ENCODE data around the gene RASSF4. TPM values are rescaled to one million over a fixed set of nuclear protein-coding genes. Genes with fewer than 3 reads are reported as not detected.

The RASSF4 gene
- total and polyA plus RNA-seq, 4 donors, result 8.2 to 26.9 (median 12.4) TPM

DNA sequence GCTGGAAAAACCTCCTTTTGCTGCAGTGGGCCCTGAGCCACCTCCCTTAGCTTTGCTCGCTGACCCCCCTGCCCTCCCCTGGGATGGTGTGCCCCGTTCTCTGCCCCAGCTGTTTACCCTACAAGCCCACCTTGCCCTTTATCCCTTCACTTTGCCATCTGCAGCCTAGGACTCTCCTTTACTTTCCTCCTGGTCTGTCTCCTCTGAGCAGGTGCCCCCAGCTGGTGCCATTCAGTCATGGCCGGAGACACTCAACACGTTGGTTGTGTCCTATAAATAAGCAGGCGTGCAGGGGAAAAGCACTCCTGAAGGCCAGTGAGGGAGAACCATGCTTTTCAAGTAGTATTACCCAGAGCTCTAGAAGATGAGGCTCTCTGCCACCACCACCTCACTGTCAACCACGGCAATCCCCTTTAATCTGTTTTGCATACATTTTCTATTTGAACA is 6.1 kb downstream of the RASSF4 start:
- no peak overlapping the region for H3K27ac ChIP-seq (ENCODE audit: low read depth in 1 of 2, low read length in 2 of 2)
- WGBS, result 91% methylated on average over 6 of the region's 6 CpGs
- no peak for DNase-seq (ENCODE audit: low spot score)
- TF ChIP-seq CTCF (IDR thresholded peaks at IDR 0.05; ENCODE audit: low read depth, low read length, missing input control), result no peak
- H3K27me3 ChIP-seq (ENCODE audit: control insufficient read depth in 4 of 4, insufficient read depth in 4 of 4, low read length in 3 of 4), result no peaks in the 10 kb centered on the region
- no peak overlapping the region for H3K4me3 ChIP-seq (ENCODE audit: low read depth in 1 of 3, low read length in 3 of 3)
- H3K4me1 ChIP-seq (ENCODE audit: control insufficient read depth in 4 of 4, insufficient read depth in 4 of 4, low read length in 3 of 4), result peaks cover 2 to 40% (median 14%) of the 10 kb centered on the region in 4 donors
- no peaks in the 10 kb centered on the region for H3K9me3 ChIP-seq (ENCODE audit: control insufficient read depth in 4 of 4, low read length in 3 of 4)
- no peak overlapping the region for H3K9ac ChIP-seq (ENCODE audit: low read depth in 1 of 2, low read length in 2 of 2)
- no peaks in the 10 kb centered on the region for H3K36me3 ChIP-seq (ENCODE audit: control insufficient read depth in 4 of 4, insufficient read depth in 3 of 4, low read depth in 1 of 4, low read length in 3 of 4)

DNA sequence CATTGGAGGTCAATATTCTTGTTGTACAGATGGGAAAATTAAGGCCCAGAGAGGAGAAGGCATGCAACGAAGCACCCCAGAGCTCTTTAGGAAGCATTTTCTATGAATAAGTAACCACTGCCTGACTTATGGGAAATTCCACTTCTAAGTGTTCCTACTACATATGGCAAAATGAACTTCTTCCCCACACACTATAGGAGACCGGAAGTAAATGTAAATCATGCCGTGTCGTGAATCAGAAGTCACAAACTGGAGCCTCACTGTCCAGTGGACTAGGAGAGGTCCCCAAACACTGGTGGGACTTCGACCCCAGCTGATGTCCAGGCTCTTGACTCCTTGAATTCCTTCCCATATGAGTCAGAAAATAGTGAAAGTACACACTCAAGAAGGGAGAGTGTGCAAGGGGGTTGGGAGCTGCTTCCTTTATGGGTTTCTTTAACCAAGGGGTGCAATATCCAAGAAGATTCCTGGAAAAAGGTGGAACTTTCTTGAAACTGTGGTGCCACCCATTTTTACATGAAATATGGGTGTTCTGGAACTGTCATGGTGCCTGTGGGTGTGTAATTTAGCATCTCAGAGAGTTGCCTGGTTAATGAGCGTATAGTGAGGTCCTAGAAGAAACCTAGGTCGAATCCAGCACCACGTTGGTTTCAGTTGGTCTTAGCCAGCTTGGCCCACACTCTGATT is 6.7 kb downstream of the RASSF4 start:
- Histone ChIP-seq H3K4me3 (ENCODE audit: low read depth in 1 of 3, low read length in 3 of 3) (no peak overlapping the region), H3K9ac (ENCODE audit: low read depth in 1 of 2, low read length in 2 of 2) (no peak overlapping the region), H3K27me3 (ENCODE audit: control insufficient read depth in 4 of 4, insufficient read depth in 4 of 4, low read length in 3 of 4) (no peaks in the 10 kb centered on the region), H3K9me3 (ENCODE audit: control insufficient read depth in 4 of 4, low read length in 3 of 4) (no peaks in the 10 kb centered on the region), H3K4me1 (ENCODE audit: control insufficient read depth in 4 of 4, insufficient read depth in 4 of 4, low read length in 3 of 4) (peaks cover 2 to 34% (median 13%) of the 10 kb centered on the region in 4 donors), H3K36me3 (ENCODE audit: control insufficient read depth in 4 of 4, insufficient read depth in 3 of 4, low read depth in 1 of 4, low read length in 3 of 4) (no peaks in the 10 kb centered on the region), H3K27ac (ENCODE audit: low read depth in 1 of 2, low read length in 2 of 2) (no peak overlapping the region)
- DNase-seq (ENCODE audit: low spot score), result no peak
- TF ChIP-seq SP1 (IDR thresholded peaks at IDR 0.05) (no peak), CTCF (IDR thresholded peaks at IDR 0.05; ENCODE audit: low read depth, low read length, missing input control) (no peak), ATF3 (IDR thresholded peaks at IDR 0.05) (no peak), RAD21 (IDR thresholded peaks at IDR 0.05) (no peak), YY1 (IDR thresholded peaks at IDR 0.05) (no peak), GABPA (IDR thresholded peaks at IDR 0.05 in 1 of 2, conservative IDR thresholded peaks at IDR 0.05 in 1 of 2) (no peak), HNF4A (conservative IDR thresholded peaks at IDR 0.05) (no peak), JUND (IDR thresholded peaks at IDR 0.05) (no peak), HNF4G (IDR thresholded peaks at IDR 0.05) (no peak), NR2F2 (IDR thresholded peaks at IDR 0.05) (no peak), RXRA (IDR thresholded peaks at IDR 0.05) (no peak), FOXA2 (IDR thresholded peaks at IDR 0.05) (no peak)
- TF ChIP-seq, protein P1, sequence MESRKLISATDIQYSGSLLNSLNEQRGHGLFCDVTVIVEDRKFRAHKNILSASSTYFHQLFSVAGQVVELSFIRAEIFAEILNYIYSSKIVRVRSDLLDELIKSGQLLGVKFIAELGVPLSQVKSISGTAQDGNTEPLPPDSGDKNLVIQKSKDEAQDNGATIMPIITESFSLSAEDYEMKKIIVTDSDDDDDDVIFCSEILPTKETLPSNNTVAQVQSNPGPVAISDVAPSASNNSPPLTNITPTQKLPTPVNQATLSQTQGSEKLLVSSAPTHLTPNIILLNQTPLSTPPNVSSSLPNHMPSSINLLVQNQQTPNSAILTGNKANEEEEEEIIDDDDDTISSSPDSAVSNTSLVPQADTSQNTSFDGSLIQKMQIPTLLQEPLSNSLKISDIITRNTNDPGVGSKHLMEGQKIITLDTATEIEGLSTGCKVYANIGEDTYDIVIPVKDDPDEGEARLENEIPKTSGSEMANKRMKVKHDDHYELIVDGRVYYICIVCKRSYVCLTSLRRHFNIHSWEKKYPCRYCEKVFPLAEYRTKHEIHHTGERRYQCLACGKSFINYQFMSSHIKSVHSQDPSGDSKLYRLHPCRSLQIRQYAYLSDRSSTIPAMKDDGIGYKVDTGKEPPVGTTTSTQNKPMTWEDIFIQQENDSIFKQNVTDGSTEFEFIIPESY (IDR thresholded peaks at IDR 0.05), result no peak
- TF ChIP-seq, protein P2, sequence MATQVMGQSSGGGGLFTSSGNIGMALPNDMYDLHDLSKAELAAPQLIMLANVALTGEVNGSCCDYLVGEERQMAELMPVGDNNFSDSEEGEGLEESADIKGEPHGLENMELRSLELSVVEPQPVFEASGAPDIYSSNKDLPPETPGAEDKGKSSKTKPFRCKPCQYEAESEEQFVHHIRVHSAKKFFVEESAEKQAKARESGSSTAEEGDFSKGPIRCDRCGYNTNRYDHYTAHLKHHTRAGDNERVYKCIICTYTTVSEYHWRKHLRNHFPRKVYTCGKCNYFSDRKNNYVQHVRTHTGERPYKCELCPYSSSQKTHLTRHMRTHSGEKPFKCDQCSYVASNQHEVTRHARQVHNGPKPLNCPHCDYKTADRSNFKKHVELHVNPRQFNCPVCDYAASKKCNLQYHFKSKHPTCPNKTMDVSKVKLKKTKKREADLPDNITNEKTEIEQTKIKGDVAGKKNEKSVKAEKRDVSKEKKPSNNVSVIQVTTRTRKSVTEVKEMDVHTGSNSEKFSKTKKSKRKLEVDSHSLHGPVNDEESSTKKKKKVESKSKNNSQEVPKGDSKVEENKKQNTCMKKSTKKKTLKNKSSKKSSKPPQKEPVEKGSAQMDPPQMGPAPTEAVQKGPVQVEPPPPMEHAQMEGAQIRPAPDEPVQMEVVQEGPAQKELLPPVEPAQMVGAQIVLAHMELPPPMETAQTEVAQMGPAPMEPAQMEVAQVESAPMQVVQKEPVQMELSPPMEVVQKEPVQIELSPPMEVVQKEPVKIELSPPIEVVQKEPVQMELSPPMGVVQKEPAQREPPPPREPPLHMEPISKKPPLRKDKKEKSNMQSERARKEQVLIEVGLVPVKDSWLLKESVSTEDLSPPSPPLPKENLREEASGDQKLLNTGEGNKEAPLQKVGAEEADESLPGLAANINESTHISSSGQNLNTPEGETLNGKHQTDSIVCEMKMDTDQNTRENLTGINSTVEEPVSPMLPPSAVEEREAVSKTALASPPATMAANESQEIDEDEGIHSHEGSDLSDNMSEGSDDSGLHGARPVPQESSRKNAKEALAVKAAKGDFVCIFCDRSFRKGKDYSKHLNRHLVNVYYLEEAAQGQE (IDR thresholded peaks at IDR 0.05), result no peak
- WGBS, result 83% methylated on average over 8 of the region's 8 CpGs
